Panc1 (cell line): ENCODE measurements around the gene HELZ2. TPM values are rescaled to one million over a fixed set of nuclear protein-coding genes. Genes with fewer than 3 reads are reported as not detected.

ENCODE experiments used
- ATAC-seq: fragments of 200-7000 bp; cut with Tn5 transposase; 2 replicates; pipeline ENCODE4 v1.9.1; 2020; ENCODE audit warnings: mild to moderate bottlenecking, moderate library complexity
- BruUV-seq: library from RNA; stranded (reverse); fragments of 400-500 nt; replicated peaks from 2 replicates; lab custom pipeline; 2021; lab: Mats Ljungman, UMichigan
- CTCF ChIA-PET: fragments of 300-600 bp; sonication (Branson Sonifier 250); formaldehyde crosslinking; loops from one replicate; lab custom pipeline; 2022; ENCODE audit warnings: antibody characterized with exemption; lab: Charles Lee
- POLR2A ChIA-PET: fragments of 300-600 bp; sonication (Branson Sonifier 250); formaldehyde crosslinking; loops from one replicate; lab custom pipeline; 2022; ENCODE audit warnings: antibody characterized with exemption; lab: Charles Lee
- DNase-seq: peaks from one replicate; pipeline ENCODE4 v3.0.0-alpha.2; 2010; ENCODE audit warnings: low read depth, low spot score
- H3K27ac ChIP-seq: 2 replicates; pipeline ENCODE4 v1.5.1; 2011; ENCODE audit warnings: mild to moderate bottlenecking, low read length, inconsistent platforms
- H3K27me3 ChIP-seq: fragments of 200-500 bp; sonication (Bioruptor generic); 2 replicates; pipeline ENCODE4 v1.6.0; 2014; ENCODE audit warnings: low read length, inconsistent platforms; ENCODE audit not compliant: control insufficient read depth, insufficient read depth
- H3K36me3 ChIP-seq: fragments of 200-500 bp; sonication (Bioruptor generic); 2 replicates; pipeline ENCODE4 v1.5.1; 2014; ENCODE audit warnings: inconsistent platforms, mild to moderate bottlenecking, low read length, moderate library complexity; ENCODE audit not compliant: control insufficient read depth, insufficient read depth
- H3K4me1 ChIP-seq: 2 replicates; pipeline ENCODE4 v1.5.1; 2011; ENCODE audit warnings: inconsistent platforms, mild to moderate bottlenecking, low read length, moderate library complexity; ENCODE audit not compliant: control insufficient read depth, insufficient read depth
- H3K4me3 ChIP-seq, 2 experiments: 2 replicates each; pipeline ENCODE4 v1.5.1; 2011 to 2012; ENCODE audit warnings: low read depth in 2 of 2, low read length in 2 of 2, mild to moderate bottlenecking in 2 of 2, inconsistent platforms in 1 of 2, moderate library complexity in 1 of 2
- H3K9me3 ChIP-seq: fragments of 200-500 bp; sonication (Bioruptor generic); 2 replicates; pipeline ENCODE4 v1.5.1; 2014; ENCODE audit warnings: low read depth, mild to moderate bottlenecking, inconsistent platforms, low read length, moderate library complexity; ENCODE audit not compliant: control insufficient read depth, insufficient read depth
- POLR2AphosphoS5 ChIP-seq: IDR thresholded peaks from 2 replicates; pipeline ENCODE4 v1.6.1; 2012; ENCODE audit warnings: mild to moderate bottlenecking, low read depth, low read length, moderate library complexity
- SIN3A ChIP-seq: IDR thresholded peaks from 2 replicates; pipeline ENCODE4 v1.6.1; 2012; ENCODE audit warnings: low read depth, mild to moderate bottlenecking, low read length, moderate library complexity, borderline replicate concordance; ENCODE audit not compliant: insufficient read depth
- TCF7L2 ChIP-seq: IDR thresholded peaks from 2 replicates; pipeline ENCODE4 v1.6.1; 2011; ENCODE audit warnings: mild to moderate bottlenecking, low read depth, low read length, inconsistent platforms
- in situ Hi-C: cut with HindIII; loops from 2 replicates; pipeline ENCODE4 v1.10.0; 2016; ENCODE audit warnings: low sequenced_read_pairs, low pct_unique_long_range_greater_than_20kb
- intact Hi-C: fragments of 100-400 bp; cut with micrococcal nuclease; formaldehyde crosslinking; loops from one replicate; pipeline ENCODE4 v1.10.0; 2022; ENCODE audit not compliant: unreplicated experiment
- total RNA-seq: library from RNA; stranded (reverse); gene quantifications from one replicate; pipeline ENCODE4 v1.2.1, GENCODE V29; 2021; ENCODE audit not compliant: unreplicated experiment
- TF ChIP-seq, protein P1 (sequence below): fragments of 450-650 bp; IDR thresholded peaks from 2 replicates; pipeline ENCODE4 v1.5.1; 2017; ENCODE audit warnings: mild to moderate bottlenecking
- TF ChIP-seq, protein P2 (sequence below), 2 experiments: IDR thresholded peaks; 2 replicates each; pipeline ENCODE4 v1.6.1; 2011 to 2012; ENCODE audit warnings: low read depth in 2 of 2, control low read depth in 1 of 2, low read length in 1 of 2, mild to moderate bottlenecking in 1 of 2, moderate library complexity in 1 of 2; ENCODE audit not compliant: insufficient read depth in 1 of 2

HELZ2 gene
- total RNA-seq, 1 experiment from 2014 or later, result 41.5 TPM

DNA sequence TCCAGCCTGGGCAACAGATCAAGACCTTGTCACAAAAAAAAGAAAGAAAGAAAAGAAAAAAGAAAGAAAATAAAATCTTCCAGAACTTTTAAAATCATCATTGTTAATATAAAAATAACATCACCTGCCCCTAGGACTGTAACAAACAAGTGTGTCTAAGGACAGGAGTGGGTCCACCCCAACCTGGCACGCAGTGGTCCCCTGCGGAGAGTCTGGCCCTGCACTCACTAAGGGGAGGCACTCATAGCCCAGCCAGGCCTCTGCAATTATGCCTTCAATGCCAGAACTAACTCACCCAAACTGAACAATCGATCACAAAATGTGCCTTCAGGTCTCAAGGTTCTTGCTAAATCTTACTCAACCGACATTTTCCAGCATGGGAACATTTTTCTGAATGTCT lies 48.1 kb upstream of the HELZ2 start:
- ATAC-seq, result no peak
- in situ Hi-C loops, result no loop called here
- DNase-seq, result no peak
- intact Hi-C loops, result no loop called here
- peaks cover 3% of the 10 kb centered on the region; the same call in 1 of the 2 replicates for H3K4me1 ChIP-seq
- no TSS peak for BruUV-seq
- ChIA-PET POLR2A (interaction anchor here (0.7 to 0.9 kb wide), 2 partner anchors 22 to 123 kb away, joined by 5 to 7 read pairs; no protein-coding TSS in a partner anchor), CTCF (no interaction called here)
- no peaks in the 10 kb centered on the region for H3K27me3 ChIP-seq
- no peaks in the 10 kb centered on the region for H3K9me3 ChIP-seq
- H3K4me3 ChIP-seq, result no peak overlapping the region
- no peaks in the 10 kb centered on the region for H3K36me3 ChIP-seq
- H3K27ac ChIP-seq, result no peak overlapping the region
- TF ChIP-seq, protein P1, sequence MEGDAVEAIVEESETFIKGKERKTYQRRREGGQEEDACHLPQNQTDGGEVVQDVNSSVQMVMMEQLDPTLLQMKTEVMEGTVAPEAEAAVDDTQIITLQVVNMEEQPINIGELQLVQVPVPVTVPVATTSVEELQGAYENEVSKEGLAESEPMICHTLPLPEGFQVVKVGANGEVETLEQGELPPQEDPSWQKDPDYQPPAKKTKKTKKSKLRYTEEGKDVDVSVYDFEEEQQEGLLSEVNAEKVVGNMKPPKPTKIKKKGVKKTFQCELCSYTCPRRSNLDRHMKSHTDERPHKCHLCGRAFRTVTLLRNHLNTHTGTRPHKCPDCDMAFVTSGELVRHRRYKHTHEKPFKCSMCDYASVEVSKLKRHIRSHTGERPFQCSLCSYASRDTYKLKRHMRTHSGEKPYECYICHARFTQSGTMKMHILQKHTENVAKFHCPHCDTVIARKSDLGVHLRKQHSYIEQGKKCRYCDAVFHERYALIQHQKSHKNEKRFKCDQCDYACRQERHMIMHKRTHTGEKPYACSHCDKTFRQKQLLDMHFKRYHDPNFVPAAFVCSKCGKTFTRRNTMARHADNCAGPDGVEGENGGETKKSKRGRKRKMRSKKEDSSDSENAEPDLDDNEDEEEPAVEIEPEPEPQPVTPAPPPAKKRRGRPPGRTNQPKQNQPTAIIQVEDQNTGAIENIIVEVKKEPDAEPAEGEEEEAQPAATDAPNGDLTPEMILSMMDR, result no peak
- TF ChIP-seq TCF7L2 (no peak), POLR2AphosphoS5 (no peak), SIN3A (no peak)
- TF ChIP-seq, protein P2, sequence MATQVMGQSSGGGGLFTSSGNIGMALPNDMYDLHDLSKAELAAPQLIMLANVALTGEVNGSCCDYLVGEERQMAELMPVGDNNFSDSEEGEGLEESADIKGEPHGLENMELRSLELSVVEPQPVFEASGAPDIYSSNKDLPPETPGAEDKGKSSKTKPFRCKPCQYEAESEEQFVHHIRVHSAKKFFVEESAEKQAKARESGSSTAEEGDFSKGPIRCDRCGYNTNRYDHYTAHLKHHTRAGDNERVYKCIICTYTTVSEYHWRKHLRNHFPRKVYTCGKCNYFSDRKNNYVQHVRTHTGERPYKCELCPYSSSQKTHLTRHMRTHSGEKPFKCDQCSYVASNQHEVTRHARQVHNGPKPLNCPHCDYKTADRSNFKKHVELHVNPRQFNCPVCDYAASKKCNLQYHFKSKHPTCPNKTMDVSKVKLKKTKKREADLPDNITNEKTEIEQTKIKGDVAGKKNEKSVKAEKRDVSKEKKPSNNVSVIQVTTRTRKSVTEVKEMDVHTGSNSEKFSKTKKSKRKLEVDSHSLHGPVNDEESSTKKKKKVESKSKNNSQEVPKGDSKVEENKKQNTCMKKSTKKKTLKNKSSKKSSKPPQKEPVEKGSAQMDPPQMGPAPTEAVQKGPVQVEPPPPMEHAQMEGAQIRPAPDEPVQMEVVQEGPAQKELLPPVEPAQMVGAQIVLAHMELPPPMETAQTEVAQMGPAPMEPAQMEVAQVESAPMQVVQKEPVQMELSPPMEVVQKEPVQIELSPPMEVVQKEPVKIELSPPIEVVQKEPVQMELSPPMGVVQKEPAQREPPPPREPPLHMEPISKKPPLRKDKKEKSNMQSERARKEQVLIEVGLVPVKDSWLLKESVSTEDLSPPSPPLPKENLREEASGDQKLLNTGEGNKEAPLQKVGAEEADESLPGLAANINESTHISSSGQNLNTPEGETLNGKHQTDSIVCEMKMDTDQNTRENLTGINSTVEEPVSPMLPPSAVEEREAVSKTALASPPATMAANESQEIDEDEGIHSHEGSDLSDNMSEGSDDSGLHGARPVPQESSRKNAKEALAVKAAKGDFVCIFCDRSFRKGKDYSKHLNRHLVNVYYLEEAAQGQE (IDR thresholded peaks at IDR 0.05; ENCODE audit: insufficient read depth in 1 of 2, low read depth in 2 of 2, low read length in 1 of 2), result no peak

DNA sequence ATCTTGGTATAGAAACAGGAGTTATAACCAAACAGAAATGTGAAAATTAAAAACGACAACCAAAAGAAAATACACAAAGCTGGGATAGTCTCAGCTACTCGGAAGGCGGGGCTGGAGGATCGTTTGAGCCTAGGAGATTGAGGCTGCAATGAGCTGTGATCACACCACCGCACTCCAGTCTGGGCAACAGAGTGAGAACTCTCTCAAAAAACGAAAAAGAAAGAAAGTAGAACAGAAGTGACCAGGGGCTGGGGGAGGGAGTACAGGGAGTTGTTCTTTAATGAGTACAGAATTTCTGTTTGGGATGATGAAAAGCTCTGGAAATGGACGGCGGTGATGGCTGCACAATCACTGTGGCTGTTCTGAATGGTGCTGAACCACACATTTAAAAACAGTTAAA lies 47.0 kb upstream of the HELZ2 start:
- in situ Hi-C loops, result no loop called here
- no peak for ATAC-seq
- Histone ChIP-seq H3K9me3 (no peaks in the 10 kb centered on the region), H3K36me3 (no peaks in the 10 kb centered on the region), H3K4me3 (no peak overlapping the region), H3K27me3 (no peaks in the 10 kb centered on the region), H3K27ac (peak overlapping the region; percentile 31; the same call in 1 of the 2 replicates), H3K4me1 (peaks cover 3% of the 10 kb centered on the region; the same call in 1 of the 2 replicates)
- ChIA-PET CTCF (interaction anchor here (0.6 kb wide), 1 partner anchor 275 kb away, joined by 3 read pairs; no protein-coding TSS in a partner anchor), POLR2A (interaction anchor here (0.6 kb wide), 1 partner anchor 16 kb away, joined by 5 read pairs; no protein-coding TSS in a partner anchor)
- TF ChIP-seq SIN3A, result no peak
- no peak for TF ChIP-seq TCF7L2
- TF ChIP-seq, protein P2 (IDR thresholded peaks at IDR 0.05; ENCODE audit: insufficient read depth in 1 of 2, low read depth in 2 of 2, low read length in 1 of 2), result no peak
- TF ChIP-seq POLR2AphosphoS5, result no peak
- TF ChIP-seq, protein P1, result no peak
- BruUV-seq, result no TSS peak
- no peak for DNase-seq
- intact Hi-C loops, result no loop called here
